BJ (cell line): Measurements from ENCODE around the gene PHRF1. TPM values are rescaled to one million over a fixed set of nuclear protein-coding genes. Genes with fewer than 3 reads are reported as not detected.
A peak's percentile ranks its signal among the peaks of the same experiment; 100 is the strongest.

Experiments
- CTCF ChIA-PET: fragments of 350-600 bp; formaldehyde crosslinking; extraction: SDS; loops from one replicate; lab custom pipeline; 2021; ENCODE audit warnings: antibody characterized with exemption, inconsistent platforms; lab: Yijun Ruan, JAX
- POLR2A ChIA-PET: fragments of 300-600 bp; sonication (Branson Sonifier 250); formaldehyde crosslinking; extraction: SDS; loops from one replicate; lab custom pipeline; 2021; ENCODE audit warnings: antibody characterized with exemption; lab: Charles Lee
- DNase-seq: peaks from one replicate; pipeline ENCODE4 v3.0.0-alpha.2; 2011; ENCODE audit warnings: low read depth
- H3K27me3 ChIP-seq: 2 replicates; pipeline ENCODE4 v1.6.0; 2011; ENCODE audit warnings: low read length; ENCODE audit not compliant: control insufficient read depth, insufficient read depth
- H3K36me3 ChIP-seq: 2 replicates; pipeline ENCODE4 v1.5.1; 2011; ENCODE audit warnings: low read length; ENCODE audit not compliant: control insufficient read depth, insufficient read depth
- H3K4me3 ChIP-seq: 2 replicates; pipeline ENCODE4 v1.5.1; 2011; ENCODE audit warnings: low read depth, mild to moderate bottlenecking, control low read depth, low read length
- polyA plus RNA-seq: library from polyadenylated mRNA; depleted of rRNA; stranded (reverse); fragments of >200 nt; gene quantifications from 2 replicates; pipeline ENCODE4 v1.2.3, GENCODE V29; 2011
- TF ChIP-seq, protein P1 (sequence below): IDR thresholded peaks from 2 replicates; pipeline ENCODE4 v1.5.1; 2011; ENCODE audit warnings: low read depth, mild to moderate bottlenecking, control low read depth, inconsistent platforms, low read length, moderate library complexity; ENCODE audit not compliant: insufficient read depth

Gene PHRF1
- polyA plus RNA-seq, 1 experiment, result 10.7 TPM

DNA sequence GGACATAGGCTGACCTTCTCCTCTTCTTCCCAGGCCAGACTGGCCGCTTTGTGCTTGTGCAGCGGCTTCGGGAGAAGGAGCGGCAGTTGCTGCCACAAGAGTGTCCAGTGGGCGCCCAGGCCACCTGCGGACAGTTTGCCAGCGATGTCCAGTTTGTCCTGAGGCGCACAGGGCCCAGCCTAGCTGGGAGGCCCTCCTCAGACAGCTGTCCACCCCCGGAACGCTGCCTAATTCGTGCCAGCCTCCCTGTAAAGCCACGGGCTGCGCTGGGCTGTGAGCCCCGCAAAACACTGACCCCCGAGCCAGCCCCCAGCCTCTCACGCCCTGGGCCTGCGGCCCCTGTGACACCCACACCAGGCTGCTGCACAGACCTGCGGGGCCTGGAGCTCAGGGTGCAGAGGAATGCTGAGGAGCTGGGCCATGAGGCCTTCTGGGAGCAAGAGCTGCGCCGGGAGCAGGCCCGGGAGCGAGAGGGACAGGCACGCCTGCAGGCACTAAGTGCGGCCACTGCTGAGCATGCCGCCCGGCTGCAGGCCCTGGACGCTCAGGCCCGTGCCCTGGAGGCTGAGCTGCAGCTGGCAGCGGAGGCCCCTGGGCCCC, 14.1 kb upstream of the PHRF1 start:
- ChIA-PET CTCF (no interaction called here), POLR2A (interaction anchor here (0.5 kb wide), 1 partner anchor 258 kb away, joined by 22 read pairs; no protein-coding TSS in a partner anchor)
- TF ChIP-seq, protein P1, sequence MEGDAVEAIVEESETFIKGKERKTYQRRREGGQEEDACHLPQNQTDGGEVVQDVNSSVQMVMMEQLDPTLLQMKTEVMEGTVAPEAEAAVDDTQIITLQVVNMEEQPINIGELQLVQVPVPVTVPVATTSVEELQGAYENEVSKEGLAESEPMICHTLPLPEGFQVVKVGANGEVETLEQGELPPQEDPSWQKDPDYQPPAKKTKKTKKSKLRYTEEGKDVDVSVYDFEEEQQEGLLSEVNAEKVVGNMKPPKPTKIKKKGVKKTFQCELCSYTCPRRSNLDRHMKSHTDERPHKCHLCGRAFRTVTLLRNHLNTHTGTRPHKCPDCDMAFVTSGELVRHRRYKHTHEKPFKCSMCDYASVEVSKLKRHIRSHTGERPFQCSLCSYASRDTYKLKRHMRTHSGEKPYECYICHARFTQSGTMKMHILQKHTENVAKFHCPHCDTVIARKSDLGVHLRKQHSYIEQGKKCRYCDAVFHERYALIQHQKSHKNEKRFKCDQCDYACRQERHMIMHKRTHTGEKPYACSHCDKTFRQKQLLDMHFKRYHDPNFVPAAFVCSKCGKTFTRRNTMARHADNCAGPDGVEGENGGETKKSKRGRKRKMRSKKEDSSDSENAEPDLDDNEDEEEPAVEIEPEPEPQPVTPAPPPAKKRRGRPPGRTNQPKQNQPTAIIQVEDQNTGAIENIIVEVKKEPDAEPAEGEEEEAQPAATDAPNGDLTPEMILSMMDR, result no peak
- peak overlapping the region; percentile 60; the same call in 1 of the 2 replicates for H3K4me3 ChIP-seq
- H3K36me3 ChIP-seq, result peaks cover 19% of the 10 kb centered on the region
- DNase-seq, result no peak
- H3K27me3 ChIP-seq, result peaks cover 5% of the 10 kb centered on the region

DNA sequence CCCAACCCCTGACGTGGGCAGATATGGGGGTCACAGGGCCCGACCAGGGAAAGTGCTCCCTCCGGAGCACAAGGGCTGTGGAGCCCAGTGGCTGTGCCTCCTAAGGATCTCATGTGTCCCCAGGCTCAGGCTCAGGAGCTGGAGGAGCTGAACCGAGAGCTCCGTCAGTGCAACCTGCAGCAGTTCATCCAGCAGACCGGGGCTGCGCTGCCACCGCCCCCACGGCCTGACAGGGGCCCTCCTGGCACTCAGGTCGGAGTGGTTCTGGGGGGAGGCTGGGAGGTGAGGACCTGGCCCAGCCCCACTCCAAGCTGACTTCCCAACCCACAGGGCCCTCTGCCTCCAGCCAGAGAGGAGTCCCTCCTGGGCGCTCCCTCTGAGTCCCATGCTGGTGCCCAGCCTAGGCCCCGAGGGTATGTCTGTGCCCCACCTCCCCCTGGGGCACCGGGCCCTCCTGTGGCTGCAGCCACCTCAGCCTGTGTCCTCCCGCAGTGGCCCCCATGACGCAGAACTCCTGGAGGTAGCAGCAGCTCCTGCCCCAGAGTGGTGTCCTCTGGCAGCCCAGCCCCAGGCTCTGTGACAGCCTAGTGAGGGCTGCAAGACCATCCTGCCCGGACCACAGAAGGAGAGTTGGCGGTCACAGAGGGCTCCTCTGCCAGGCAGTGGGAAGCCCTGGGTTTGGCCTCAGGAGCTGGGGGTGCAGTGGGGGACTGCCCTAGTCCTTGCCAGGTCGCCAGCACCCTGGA, 13.0 kb upstream of the PHRF1 start:
- Histone ChIP-seq H3K4me3 (no peak overlapping the region), H3K36me3 (peaks cover 22% of the 10 kb centered on the region), H3K27me3 (no peaks in the 10 kb centered on the region)
- CTCF ChIA-PET, result interaction anchor here (0.8 to 3.1 kb wide), 3 partner anchors 8 to 165 kb away, joined by 4 to 13 read pairs (median 5); no protein-coding TSS in a partner anchor
- POLR2A ChIA-PET, result interaction anchor here (0.5 to 3.2 kb wide), 4 partner anchors 12 to 259 kb away, joined by 3 to 22 read pairs (median 12); partner anchors contain the start of genes DEAF1 and PHRF1
- TF ChIP-seq, protein P1, result no peak
- no peak for DNase-seq

DNA sequence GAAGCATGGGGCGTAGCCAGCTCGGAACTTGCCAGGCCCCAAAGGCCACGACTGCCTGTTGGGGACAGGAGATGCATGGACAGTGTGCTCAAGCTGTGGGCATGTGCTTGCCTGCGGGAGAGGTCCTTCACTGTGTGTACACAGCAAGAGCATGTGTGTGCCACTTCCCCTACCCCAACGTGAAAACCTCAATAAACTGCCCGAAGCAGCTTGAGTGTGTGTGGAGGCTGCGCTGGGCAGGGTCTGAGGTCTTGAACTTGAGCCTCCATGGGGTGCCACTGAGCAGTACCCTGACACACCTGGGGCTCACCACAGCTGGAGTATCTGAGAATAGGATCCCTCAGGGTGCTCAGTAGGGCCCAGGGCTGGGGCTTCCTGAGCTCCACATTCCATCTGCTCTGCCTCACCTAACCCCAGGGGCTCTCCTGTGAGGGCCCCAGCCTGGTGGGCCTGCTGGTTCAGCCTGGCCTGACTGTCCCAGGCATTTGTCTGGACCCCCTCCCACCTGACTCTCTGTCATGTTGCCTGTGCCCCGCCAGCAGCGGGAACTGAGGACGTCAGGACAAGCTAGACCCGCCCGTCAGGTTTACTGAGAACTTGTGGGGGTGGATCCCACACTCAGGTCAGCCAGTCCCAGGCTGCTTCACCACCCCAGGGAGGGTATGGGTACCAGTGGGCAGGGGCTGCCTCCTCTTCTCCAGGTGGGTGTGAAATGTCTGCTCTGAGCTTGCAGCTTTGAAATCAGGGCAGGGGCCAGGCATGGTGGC, 12.3 kb upstream of the PHRF1 start:
- POLR2A ChIA-PET, result interaction anchor here (0.6 to 3.2 kb wide), 3 partner anchors 11 to 227 kb away, joined by 3 to 20 read pairs (median 3); partner anchors contain the start of genes DEAF1 and PHRF1
- DNase-seq, result no peak
- Histone ChIP-seq H3K4me3 (no peak overlapping the region), H3K27me3 (no peaks in the 10 kb centered on the region), H3K36me3 (peaks cover 22% of the 10 kb centered on the region)
- CTCF ChIA-PET, result interaction anchor here (1.2 to 3.1 kb wide), 3 partner anchors 9 to 164 kb away, joined by 4 to 13 read pairs (median 5); no protein-coding TSS in a partner anchor
- TF ChIP-seq, protein P1, result no peak

DNA sequence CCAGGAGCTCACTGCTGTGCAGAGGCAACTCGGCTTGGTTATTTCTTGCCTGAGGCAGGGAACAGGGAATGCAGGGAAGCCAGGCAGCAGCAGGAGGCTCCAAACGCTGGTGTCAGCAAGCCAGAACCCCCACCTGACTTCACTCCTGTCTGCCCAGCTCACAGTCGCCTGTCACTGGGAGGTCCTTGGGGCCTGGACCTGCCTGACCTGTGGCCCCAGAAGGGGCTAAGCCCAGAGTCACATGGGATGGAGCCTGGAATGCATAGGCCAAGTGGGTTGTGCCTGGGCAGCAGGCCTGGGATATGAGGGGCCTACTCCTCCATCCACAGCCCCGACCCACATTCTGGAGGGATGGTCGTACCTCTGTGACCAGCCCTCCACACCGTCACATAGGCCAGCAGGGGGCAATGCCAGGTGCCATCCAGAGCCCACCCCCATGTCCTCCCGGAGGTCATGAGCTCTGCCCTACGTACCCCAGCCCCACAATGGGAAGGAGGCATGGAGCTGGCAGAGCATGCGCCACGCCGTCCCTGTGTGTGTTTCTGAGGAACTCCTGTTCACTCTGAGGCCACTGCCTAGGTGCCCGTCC, 10.3 kb upstream of the PHRF1 start:
- DNase-seq, result no peak
- CTCF ChIA-PET, result interaction anchor here (0.9 to 3.1 kb wide), 4 partner anchors 9 to 21 kb away, joined by 3 to 13 read pairs (median 4); no protein-coding TSS in a partner anchor
- H3K27me3 ChIP-seq, result no peaks in the 10 kb centered on the region
- H3K4me3 ChIP-seq, result no peak overlapping the region
- TF ChIP-seq, protein P1, result no peak
- peaks cover 22% of the 10 kb centered on the region for H3K36me3 ChIP-seq
- POLR2A ChIA-PET, result interaction anchor here (3.2 kb wide), 1 partner anchor 9 kb away, joined by 20 read pairs; the partner anchor contains the start of gene PHRF1
